OCI-LY1 (cell line): ENCODE measurements around the gene UTP11.

Source experiments
- CTCF ChIP-seq: fragments of 200-600 bp; sonication (generic), shearing (Covaris generic); IDR thresholded peaks from 2 replicates; pipeline ENCODE4 v1.5.1; 2017; ENCODE audit warnings: mild to moderate bottlenecking, antibody characterized with exemption, low read length, moderate library complexity, mixed read lengths
- EZH2 ChIP-seq: fragments of 200-600 bp; sonication (generic), shearing (Covaris generic); IDR thresholded peaks from 2 replicates; pipeline ENCODE4 v1.8.0; 2017; ENCODE audit warnings: borderline replicate concordance, mixed run types, mild to moderate bottlenecking, antibody characterized with exemption, low read length, moderate library complexity, mixed read lengths

DNA sequence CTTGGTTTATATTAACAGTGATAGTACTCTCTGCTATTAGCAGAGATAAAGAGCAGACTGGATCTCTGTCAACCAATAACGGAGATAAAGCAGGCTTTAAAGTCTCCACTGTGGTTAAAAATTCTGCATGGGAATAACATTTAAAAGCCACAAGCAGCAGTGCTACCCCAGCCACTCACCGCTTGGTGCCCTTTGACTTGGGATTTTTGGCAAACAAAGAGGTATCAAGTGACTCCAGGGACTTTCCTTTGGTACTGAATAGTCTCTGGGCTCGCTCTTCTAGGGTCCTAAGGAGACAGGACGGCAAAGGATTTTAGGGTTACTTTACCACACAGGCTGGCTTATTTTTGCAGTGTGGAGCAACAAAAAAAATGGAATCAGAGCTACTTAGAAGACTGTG lies 34.0 kb upstream of the UTP11 start:
- no peak for TF ChIP-seq CTCF
- no peak for TF ChIP-seq EZH2
